Smooth muscle cell (in vitro differentiated cells): Measurements from ENCODE around the gene TERT. TPM values are rescaled to one million over a fixed set of nuclear protein-coding genes. Genes with fewer than 3 reads are reported as not detected.

Experiments used
- DNase-seq: peaks from one replicate; lab custom pipeline; 2025; ENCODE audit not compliant: unreplicated experiment; lab: John Stamatoyannopoulos, UW
- H2AFZ ChIP-seq: fragments of 200-600 bp; sonication (generic); 2 replicates; pipeline ENCODE4 v1.6.0; 2016; ENCODE audit warnings: antibody characterized with exemption, low read depth, mild to moderate bottlenecking
- H3F3A ChIP-seq: fragments of 200-600 bp; sonication (generic); 2 replicates; pipeline ENCODE4 v1.6.0; 2017; ENCODE audit warnings: antibody characterized with exemption, low read depth
- H3K27ac ChIP-seq: fragments of 200-600 bp; sonication (generic); 2 replicates; pipeline ENCODE4 v1.5.1; 2016; ENCODE audit warnings: low read depth, mild to moderate bottlenecking
- H3K27me3 ChIP-seq: fragments of 200-600 bp; sonication (generic); 2 replicates; pipeline ENCODE4 v1.6.1; 2016; ENCODE audit warnings: low read depth, mild to moderate bottlenecking
- H3K36me3 ChIP-seq: fragments of 200-600 bp; sonication (generic); 2 replicates; pipeline ENCODE4 v1.5.1; 2016; ENCODE audit warnings: low read depth
- H3K4me1 ChIP-seq: fragments of 200-600 bp; sonication (generic); 2 replicates; pipeline ENCODE4 v1.5.1; 2016; ENCODE audit warnings: low read depth
- H3K4me2 ChIP-seq: fragments of 200-600 bp; sonication (generic); 2 replicates; pipeline ENCODE4 v1.6.0; 2016; ENCODE audit warnings: mild to moderate bottlenecking
- H3K4me3 ChIP-seq: fragments of 200-600 bp; sonication (generic); 2 replicates; pipeline ENCODE4 v1.5.1; 2016; ENCODE audit warnings: mild to moderate bottlenecking
- H3K79me2 ChIP-seq: fragments of 200-600 bp; sonication (generic); 2 replicates; pipeline ENCODE4 v1.6.0; 2016; ENCODE audit warnings: low read depth, mild to moderate bottlenecking
- H3K9ac ChIP-seq: fragments of 200-600 bp; sonication (generic); 2 replicates; pipeline ENCODE4 v1.6.0; 2016; ENCODE audit warnings: low read depth
- H3K9me3 ChIP-seq: fragments of 200-600 bp; sonication (generic); replicated peaks from 2 replicates; pipeline ENCODE4 v1.5.1; 2016; ENCODE audit warnings: low read depth
- H4K20me1 ChIP-seq: fragments of 200-600 bp; sonication (generic); 2 replicates; pipeline ENCODE4 v1.6.0; 2016; ENCODE audit warnings: low read depth
- WGBS: methylation state at CpG from one replicate; pipeline ENCODE4 v1.1.7; 2016; ENCODE audit warnings: low lambda C conversion rate; 5-methylcytosine and 5-hydroxymethylcytosine counted together
- polyA plus RNA-seq: library from polyadenylated mRNA; unstranded; fragments of >200 nt; fragmentation: Nextera tagmentation; extraction: Ambion mirVana; gene quantifications from 2 replicates; pipeline ENCODE4 v1.2.1, GENCODE V29; 2016
- total RNA-seq: library from RNA; depleted of rRNA; stranded (reverse); fragments of >200 nt; gene quantifications from 2 replicates; pipeline ENCODE4 v1.2.3, GENCODE V29; 2014
- TF ChIP-seq, protein P1 (sequence below): fragments of 200-600 bp; sonication (generic); IDR thresholded peaks from 2 replicates; pipeline ENCODE4 v1.5.1; 2017; ENCODE audit warnings: borderline replicate concordance, mild to moderate bottlenecking, antibody characterized with exemption; ENCODE audit not compliant: insufficient read depth, poor library complexity, severe bottlenecking

TERT gene
- total and polyA plus RNA-seq, 2 experiments from 2014 or later: not detected

DNA sequence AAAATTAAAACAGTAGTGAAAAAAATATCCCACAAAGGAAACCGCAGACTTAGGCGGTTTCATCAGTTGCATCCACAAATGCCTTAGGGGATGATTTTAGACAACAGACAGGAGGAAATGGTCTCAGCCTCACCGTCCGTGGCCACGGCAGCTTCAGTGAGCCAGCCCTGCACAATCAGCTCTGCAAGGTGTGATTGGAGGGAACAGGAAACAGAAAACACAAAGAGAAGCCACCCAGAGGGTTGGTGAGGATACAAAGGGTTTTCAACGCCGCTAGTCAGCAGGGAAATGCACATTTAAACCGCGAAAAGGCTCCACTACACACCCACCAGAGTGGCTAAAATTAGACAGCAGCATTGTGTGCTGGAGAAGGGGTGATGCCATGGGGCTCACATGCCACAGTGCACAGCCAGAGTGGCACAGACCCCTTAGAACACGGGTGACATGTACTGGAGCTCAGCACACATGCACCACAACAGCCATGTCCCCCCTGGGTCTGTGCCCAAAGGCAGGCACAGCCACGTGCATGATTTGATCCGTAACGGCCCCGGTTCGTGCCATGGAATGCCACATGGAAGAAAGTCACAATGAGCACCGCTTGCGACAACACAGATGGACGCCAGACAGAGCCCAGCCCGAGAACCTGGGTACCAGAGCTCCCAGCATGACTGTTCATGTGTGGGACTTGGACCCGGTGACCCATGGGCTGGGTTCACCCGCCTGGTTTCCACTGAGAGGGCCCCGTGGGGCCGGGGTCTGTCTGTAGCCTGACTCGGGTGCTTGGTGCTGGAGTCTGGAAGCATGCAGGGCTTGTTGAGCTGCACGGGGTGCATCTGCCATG, 18.3 kb upstream of the TERT start:
- H3K4me3 ChIP-seq: no peak overlapping the region
- DNase-seq: no peak
- no peaks in the 10 kb centered on the region for H3K9me3 ChIP-seq
- TF ChIP-seq, protein P1, sequence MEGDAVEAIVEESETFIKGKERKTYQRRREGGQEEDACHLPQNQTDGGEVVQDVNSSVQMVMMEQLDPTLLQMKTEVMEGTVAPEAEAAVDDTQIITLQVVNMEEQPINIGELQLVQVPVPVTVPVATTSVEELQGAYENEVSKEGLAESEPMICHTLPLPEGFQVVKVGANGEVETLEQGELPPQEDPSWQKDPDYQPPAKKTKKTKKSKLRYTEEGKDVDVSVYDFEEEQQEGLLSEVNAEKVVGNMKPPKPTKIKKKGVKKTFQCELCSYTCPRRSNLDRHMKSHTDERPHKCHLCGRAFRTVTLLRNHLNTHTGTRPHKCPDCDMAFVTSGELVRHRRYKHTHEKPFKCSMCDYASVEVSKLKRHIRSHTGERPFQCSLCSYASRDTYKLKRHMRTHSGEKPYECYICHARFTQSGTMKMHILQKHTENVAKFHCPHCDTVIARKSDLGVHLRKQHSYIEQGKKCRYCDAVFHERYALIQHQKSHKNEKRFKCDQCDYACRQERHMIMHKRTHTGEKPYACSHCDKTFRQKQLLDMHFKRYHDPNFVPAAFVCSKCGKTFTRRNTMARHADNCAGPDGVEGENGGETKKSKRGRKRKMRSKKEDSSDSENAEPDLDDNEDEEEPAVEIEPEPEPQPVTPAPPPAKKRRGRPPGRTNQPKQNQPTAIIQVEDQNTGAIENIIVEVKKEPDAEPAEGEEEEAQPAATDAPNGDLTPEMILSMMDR: no peak
- no peaks in the 10 kb centered on the region for H3F3A ChIP-seq
- no peaks in the 10 kb centered on the region for H3K27me3 ChIP-seq
- no peak overlapping the region for H3K9ac ChIP-seq
- H3K4me1 ChIP-seq: no peaks in the 10 kb centered on the region
- no peaks in the 10 kb centered on the region for H3K79me2 ChIP-seq
- H3K4me2 ChIP-seq: no peak overlapping the region
- H3K36me3 ChIP-seq: peaks cover 5% of the 10 kb centered on the region
- H3K27ac ChIP-seq: no peak overlapping the region
- no peak overlapping the region for H2AFZ ChIP-seq
- WGBS: 84% methylated on average over 25 of the region's 25 CpGs
- H4K20me1 ChIP-seq: no peaks in the 10 kb centered on the region

DNA sequence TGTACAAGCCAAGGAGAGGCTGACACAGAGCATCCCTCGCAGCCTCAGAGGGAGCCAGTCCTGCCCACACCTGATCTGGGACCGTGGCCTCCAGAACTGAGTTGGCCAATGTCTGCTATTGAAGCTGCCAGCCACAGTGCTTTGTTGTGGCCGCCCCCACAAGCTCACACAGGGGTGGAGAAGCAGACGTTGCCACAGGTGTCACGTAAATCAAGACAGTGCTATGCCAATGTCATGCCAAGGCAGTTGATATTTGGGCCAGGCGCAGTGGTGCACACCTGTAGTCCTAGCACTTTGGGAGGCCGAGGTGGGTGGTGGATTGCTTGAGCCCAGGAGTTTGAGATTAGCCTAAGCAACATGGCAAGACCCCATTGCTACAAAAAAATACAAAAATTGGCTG, 17.3 kb upstream of the TERT start:
- no peak for DNase-seq
- TF ChIP-seq, protein P1: no peak
- H3F3A ChIP-seq: no peaks in the 10 kb centered on the region
- H3K4me2 ChIP-seq: no peak overlapping the region
- H3K4me3 ChIP-seq: no peak overlapping the region
- H3K36me3 ChIP-seq: no peaks in the 10 kb centered on the region
- H3K9ac ChIP-seq: no peak overlapping the region
- H3K4me1 ChIP-seq: no peaks in the 10 kb centered on the region
- 93% methylated on average over 7 of the region's 7 CpGs for WGBS
- H3K27me3 ChIP-seq: no peaks in the 10 kb centered on the region
- H4K20me1 ChIP-seq: no peaks in the 10 kb centered on the region
- H3K9me3 ChIP-seq: no peaks in the 10 kb centered on the region
- no peaks in the 10 kb centered on the region for H3K79me2 ChIP-seq
- H2AFZ ChIP-seq: no peak overlapping the region
- no peak overlapping the region for H3K27ac ChIP-seq

DNA sequence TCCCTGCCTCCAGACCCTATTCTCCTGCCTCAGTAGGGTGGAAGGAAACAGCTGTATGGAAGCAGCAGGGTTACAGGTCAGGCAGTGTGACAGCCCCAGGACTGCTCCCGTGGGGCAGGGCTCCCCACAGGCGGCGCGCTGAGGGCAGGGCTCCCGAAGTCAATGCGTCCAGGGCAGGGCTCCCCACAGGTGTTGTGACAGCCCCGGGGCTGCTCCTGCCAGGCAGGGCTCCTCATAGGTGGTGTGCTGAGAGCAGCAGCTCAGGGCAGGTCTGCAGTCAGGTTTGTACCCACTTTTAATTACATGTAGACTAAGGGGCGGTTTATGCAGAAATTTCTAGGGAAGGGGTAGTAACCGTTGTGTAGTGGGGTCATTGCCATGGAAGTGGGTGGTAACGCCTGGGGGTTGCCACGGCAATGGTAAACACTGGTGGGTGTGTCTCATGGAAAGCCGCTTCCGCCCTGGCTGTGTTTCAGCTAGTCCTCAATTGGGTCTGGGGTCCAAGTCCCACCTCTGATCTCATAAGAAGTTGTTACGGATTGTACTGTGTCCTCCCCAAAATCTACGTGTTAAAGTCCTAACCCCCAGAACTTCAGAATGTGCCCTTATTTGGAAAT, 16.7 kb upstream of the TERT start:
- H3K9ac ChIP-seq: no peak overlapping the region
- no peaks in the 10 kb centered on the region for H3K27me3 ChIP-seq
- H2AFZ ChIP-seq: no peak overlapping the region
- H3K36me3 ChIP-seq: no peaks in the 10 kb centered on the region
- no peaks in the 10 kb centered on the region for H4K20me1 ChIP-seq
- H3K4me3 ChIP-seq: no peak overlapping the region
- H3K4me1 ChIP-seq: no peaks in the 10 kb centered on the region
- no peaks in the 10 kb centered on the region for H3F3A ChIP-seq
- TF ChIP-seq, protein P1: no peak
- 93% methylated on average over 15 of the region's 15 CpGs for WGBS
- no peak overlapping the region for H3K27ac ChIP-seq
- no peak for DNase-seq
- H3K79me2 ChIP-seq: no peaks in the 10 kb centered on the region
- no peak overlapping the region for H3K4me2 ChIP-seq
- H3K9me3 ChIP-seq: no peaks in the 10 kb centered on the region
